Lower lobe of right lung (tissue), 2 donors: ENCODE results near the gene CHTF8. TPM values are rescaled to one million over a fixed set of nuclear protein-coding genes. Genes with fewer than 3 reads are reported as not detected.
A peak's percentile ranks its signal among the peaks of the same experiment; 100 is the strongest.

ENCODE experiments used
- ATAC-seq, 2 donors: fragments of 200-7000 bp; cut with Tn5 transposase; one replicate each; pipeline ENCODE4 v1.9.1; 2020 to 2022; ENCODE audit warnings: mild to moderate bottlenecking in 2 of 2, moderate library complexity in 2 of 2
- DNase-seq: peaks from one replicate; pipeline ENCODE4 v3.0.0-alpha.2; 2020
- H3K27ac ChIP-seq: fragments of 200-600 bp; one replicate; pipeline ENCODE4 v1.8.0; 2022
- H3K27me3 ChIP-seq: fragments of 200-600 bp; one replicate; pipeline ENCODE4 v1.8.0; 2022; ENCODE audit warnings: low read depth
- H3K36me3 ChIP-seq: fragments of 200-600 bp; one replicate; pipeline ENCODE4 v1.8.0; 2022; ENCODE audit warnings: mild to moderate bottlenecking
- H3K4me1 ChIP-seq: fragments of 200-600 bp; one replicate; pipeline ENCODE4 v1.8.0; 2022
- H3K4me3 ChIP-seq: fragments of 200-600 bp; one replicate; pipeline ENCODE4 v1.8.0; 2022; ENCODE audit warnings: mild to moderate bottlenecking
- H3K9me3 ChIP-seq: fragments of 200-600 bp; one replicate; pipeline ENCODE4 v1.8.0; 2022
- CTCF ChIP-seq: fragments of 200-600 bp; IDR thresholded peaks from one replicate; pipeline ENCODE4 v1.8.0; 2022; ENCODE audit warnings: antibody characterized with exemption, mild to moderate bottlenecking
- intact Hi-C: fragments of 100-400 bp; cut with DNase I; formaldehyde crosslinking; loops from one replicate; pipeline ENCODE4 v1.11.0; 2022
- total RNA-seq: library from RNA; stranded (reverse); fragmentation: NEBNext Ultra II Directional; extraction: Animal tissue kit (Norgen Biotek cat#: 25700); gene quantifications from one replicate; pipeline ENCODE4 v1.2.1, GENCODE V29; 2021
- donor health status: DM: no; HTN: yes; CAD: no; lungs with severe emphysema.

CHTF8 gene
- total RNA-seq, 1 donor from 2014 or later = 126 TPM

GRCh38 chr16:69110406-69110805, 22.0 kb downstream of the CHTF8 start:
- ATAC-seq = no peak
- H3K27ac ChIP-seq = no peak overlapping the region
- no peaks in the 10 kb centered on the region for H3K9me3 ChIP-seq
- no peak overlapping the region for H3K4me3 ChIP-seq
- no peak for DNase-seq
- intact Hi-C loops = no loop called here
- H3K36me3 ChIP-seq = peaks cover 53% of the 10 kb centered on the region
- peaks cover 18% of the 10 kb centered on the region for H3K27me3 ChIP-seq
- H3K4me1 ChIP-seq = peaks cover 33% of the 10 kb centered on the region
- no peak for TF ChIP-seq CTCF

- Histone ChIP-seq H3K4me3 (no peak overlapping the region), H3K4me1 (peaks cover 34% of the 10 kb centered on the region), H3K9me3 (no peaks in the 10 kb centered on the region), H3K27me3 (peaks cover 18% of the 10 kb centered on the region), H3K36me3 (peaks cover 46% of the 10 kb centered on the region), H3K27ac (no peak overlapping the region)
- no peak for ATAC-seq
- DNase-seq = no peak
- no peak for TF ChIP-seq CTCF
- intact Hi-C loops = no loop called here
These were observed 22.7 kb downstream of the CHTF8 start for GRCh38 chr16:69109486-69110270.

GRCh38 chr16:69108905-69109252, 23.5 kb downstream of the CHTF8 start:
- no peak overlapping the region for H3K27ac ChIP-seq
- DNase-seq = no peak

GRCh38 chr16:69108064-69108904, 24.1 kb downstream of the CHTF8 start:
- ATAC-seq = peak in 1 of 2 donors; percentile 17

More at GRCh38 chr16:69108905-69109252, 23.5 kb downstream of the CHTF8 start:
- TF ChIP-seq CTCF = no peak
- Histone ChIP-seq H3K4me1 (peaks cover 34% of the 10 kb centered on the region), H3K4me3 (peak overlapping the region; percentile 57), H3K27me3 (peaks cover 18% of the 10 kb centered on the region), H3K36me3 (peaks cover 38% of the 10 kb centered on the region), H3K9me3 (no peaks in the 10 kb centered on the region)
- intact Hi-C loops = no loop called here
- no peak for ATAC-seq

More at GRCh38 chr16:69108064-69108904, 24.1 kb downstream of the CHTF8 start:
- no peak for DNase-seq
- TF ChIP-seq CTCF = no peak
- peaks cover 18% of the 10 kb centered on the region for H3K27me3 ChIP-seq
- H3K9me3 ChIP-seq = no peaks in the 10 kb centered on the region
- H3K27ac ChIP-seq = no peak overlapping the region
- intact Hi-C loops = no loop called here
- H3K36me3 ChIP-seq = peaks cover 32% of the 10 kb centered on the region
- H3K4me3 ChIP-seq = peak overlapping the region; percentile 57
- H3K4me1 ChIP-seq = peaks cover 34% of the 10 kb centered on the region
